OCI-LY3 (cell line): ENCODE data around the gene RSPH10B2.
A peak's percentile ranks its signal among the peaks of the same experiment; 100 is the strongest.
"Not testable (repeated sequence)": the region's sequence is repeated elsewhere in the genome, so short reads cannot be mapped to it uniquely, and the experiment has no call there.

Source experiments
- H2AFZ ChIP-seq: fragments of 200-600, 300-600 bp; shearing (Covaris generic); 2 replicates; pipeline ENCODE4 v1.6.0; 2014; ENCODE audit warnings: antibody characterized with exemption, low read depth, low read length
- H3K27ac ChIP-seq: fragments of 200-600, 300-600 bp; sonication (generic); 2 replicates; pipeline ENCODE4 v1.5.1; 2014; ENCODE audit warnings: mild to moderate bottlenecking, low read length, moderate library complexity, mixed read lengths
- H3K27me3 ChIP-seq: fragments of 200-600, 300-600 bp; sonication (generic); 2 replicates; pipeline ENCODE4 v1.6.1; 2014; ENCODE audit warnings: low read depth, low read length, mixed read lengths
- H3K36me3 ChIP-seq: fragments of 200-600, 300-600 bp; sonication (generic); replicated peaks from 2 replicates; pipeline ENCODE3; 2014; ENCODE audit warnings: low read depth, low read length, mixed read lengths
- H3K4me1 ChIP-seq: fragments of 300-600, 200-600 bp; sonication (generic); 2 replicates; pipeline ENCODE4 v1.6.1; 2014; ENCODE audit warnings: low read length, mixed read lengths
- H3K4me2 ChIP-seq: fragments of 200-600, 300-600 bp; sonication (generic); 2 replicates; pipeline ENCODE4 v1.6.1; 2014; ENCODE audit warnings: low read length, mixed read lengths
- H3K4me3 ChIP-seq: fragments of 300-600, 200-600 bp; sonication (generic); 2 replicates; pipeline ENCODE4 v1.5.1; 2014; ENCODE audit warnings: antibody characterized with exemption, mild to moderate bottlenecking, low read length, moderate library complexity
- H3K79me2 ChIP-seq: fragments of 300-600, 200-600 bp; shearing (Covaris generic); 2 replicates; pipeline ENCODE4 v1.6.1; 2014; ENCODE audit warnings: mild to moderate bottlenecking, low read length, mixed read lengths
- H3K9ac ChIP-seq: fragments of 300-600, 200-600 bp; shearing (Covaris generic); 2 replicates; pipeline ENCODE4 v1.6.0; 2014; ENCODE audit warnings: mild to moderate bottlenecking, low read length, moderate library complexity
- H3K9me3 ChIP-seq: fragments of 200-600, 300-600 bp; shearing (Covaris generic); 2 replicates; pipeline ENCODE4 v1.6.1; 2014; ENCODE audit warnings: low read length, mixed read lengths; ENCODE audit not compliant: insufficient read depth
- H4K20me1 ChIP-seq: fragments of 200-600, 300-600 bp; sonication (generic); 2 replicates; pipeline ENCODE4 v1.6.1; 2016; ENCODE audit warnings: low read length, mixed read lengths; ENCODE audit not compliant: insufficient read depth
- CTCF ChIP-seq: fragments of 200-600, 300-600 bp; sonication (generic); IDR thresholded peaks from 2 replicates; pipeline ENCODE4 v1.5.1; 2014; ENCODE audit warnings: antibody characterized with exemption, low read length, low read depth
- EZH2phosphoT487 ChIP-seq: fragments of 200-600 bp; shearing (Covaris generic); IDR thresholded peaks from 2 replicates; pipeline ENCODE4 v1.6.1; 2018; ENCODE audit warnings: antibody characterized with exemption, mixed run types, low read depth

The RSPH10B2 gene

GRCh38 chr7:6730343-6730633 lies 23.6 kb upstream of the RSPH10B2 start:
- no peaks in the 10 kb centered on the region for H3K36me3 ChIP-seq
- no peak overlapping the region for H2AFZ ChIP-seq
- H4K20me1 ChIP-seq = no peaks in the 10 kb centered on the region
- H3K9ac ChIP-seq = peak overlapping the region; percentile 93
- H3K4me2 ChIP-seq = peak overlapping the region; percentile 88
- no peaks in the 10 kb centered on the region for H3K27me3 ChIP-seq
- H3K27ac ChIP-seq = peak overlapping the region; percentile 59
- peaks cover 26% of the 10 kb centered on the region for H3K79me2 ChIP-seq
- TF ChIP-seq CTCF = no peak
- TF ChIP-seq EZH2phosphoT487 = no peak
- H3K4me1 ChIP-seq = peaks cover 15% of the 10 kb centered on the region
- H3K9me3 ChIP-seq = no peaks in the 10 kb centered on the region
- H3K4me3 ChIP-seq = peak overlapping the region; percentile 96

GRCh38 chr7:6738415-6738814 lies 15.5 kb upstream of the RSPH10B2 start:
- H3K27ac ChIP-seq, H3K79me2 ChIP-seq, H3K9ac ChIP-seq, H4K20me1 ChIP-seq, H3K4me1 ChIP-seq, H3K36me3 ChIP-seq, H3K9me3 ChIP-seq, H3K4me3 ChIP-seq, H3K4me2 ChIP-seq, H3K27me3 ChIP-seq, H2AFZ ChIP-seq: not testable (repeated sequence)

GRCh38 chr7:6744410-6745100 lies 9.3 kb upstream of the RSPH10B2 start:
- H4K20me1 ChIP-seq, H3K9me3 ChIP-seq, H3K4me2 ChIP-seq, H3K79me2 ChIP-seq, H3K9ac ChIP-seq, H3K27ac ChIP-seq, H3K4me3 ChIP-seq, H3K4me1 ChIP-seq, H3K27me3 ChIP-seq, H3K36me3 ChIP-seq, H2AFZ ChIP-seq: not testable (repeated sequence)

- H3K9ac ChIP-seq, H3K9me3 ChIP-seq, H3K36me3 ChIP-seq, H4K20me1 ChIP-seq, H3K27ac ChIP-seq, H3K4me3 ChIP-seq, H3K4me1 ChIP-seq, H3K4me2 ChIP-seq, H3K79me2 ChIP-seq, H2AFZ ChIP-seq, H3K27me3 ChIP-seq: not testable (repeated sequence)
These were observed 4.6 kb upstream of the RSPH10B2 start for GRCh38 chr7:6749335-6749734.

GRCh38 chr7:6750173-6750572 lies 3.7 kb upstream of the RSPH10B2 start:
- not testable (repeated sequence) for H3K4me3 ChIP-seq, H4K20me1 ChIP-seq, H2AFZ ChIP-seq, H3K9me3 ChIP-seq, H3K27me3 ChIP-seq, H3K79me2 ChIP-seq, H3K27ac ChIP-seq, H3K4me2 ChIP-seq, H3K4me1 ChIP-seq, H3K36me3 ChIP-seq, H3K9ac ChIP-seq

- not testable (repeated sequence) for H3K9me3 ChIP-seq, H4K20me1 ChIP-seq, H3K4me1 ChIP-seq, H3K4me2 ChIP-seq, H3K4me3 ChIP-seq, H3K27ac ChIP-seq, H3K27me3 ChIP-seq, H3K9ac ChIP-seq, H2AFZ ChIP-seq, H3K79me2 ChIP-seq, H3K36me3 ChIP-seq
These were observed 7.3 kb downstream of the RSPH10B2 start for GRCh38 chr7:6761186-6761585.

GRCh38 chr7:6781581-6781980 lies 27.7 kb downstream of the RSPH10B2 start:
- not testable (repeated sequence) for H4K20me1 ChIP-seq, H3K36me3 ChIP-seq, H3K9me3 ChIP-seq, H3K27ac ChIP-seq, H3K4me2 ChIP-seq, H3K4me1 ChIP-seq, H3K27me3 ChIP-seq, H3K79me2 ChIP-seq, H3K4me3 ChIP-seq, H3K9ac ChIP-seq, H2AFZ ChIP-seq

- not testable (repeated sequence) for H2AFZ ChIP-seq, H3K27me3 ChIP-seq, H3K79me2 ChIP-seq, H3K4me2 ChIP-seq, H3K36me3 ChIP-seq, H3K4me1 ChIP-seq, H4K20me1 ChIP-seq, H3K9ac ChIP-seq, H3K9me3 ChIP-seq, H3K4me3 ChIP-seq, H3K27ac ChIP-seq
These were observed 35.5 kb downstream of the RSPH10B2 start for GRCh38 chr7:6789353-6789752.

GRCh38 chr7:6792113-6792872 lies 38.4 kb downstream of the RSPH10B2 start:
- not testable (repeated sequence) for H3K27ac ChIP-seq, H3K4me1 ChIP-seq, H3K27me3 ChIP-seq, H3K36me3 ChIP-seq, H3K79me2 ChIP-seq, H3K4me3 ChIP-seq, H3K9ac ChIP-seq, H3K4me2 ChIP-seq, H3K9me3 ChIP-seq, H4K20me1 ChIP-seq, H2AFZ ChIP-seq
